OCI-LY7 (cell line): Measurements from ENCODE around the gene CR2. TPM values are rescaled to one million over a fixed set of nuclear protein-coding genes. Genes with fewer than 3 reads are reported as not detected.

Source experiments
- BruUV-seq: library from RNA; stranded (reverse); fragments of 400-500 nt; replicated peaks from 2 replicates; lab custom pipeline; 2021; lab: Mats Ljungman, UMichigan
- CTCF ChIA-PET: fragments of 300-600 bp; sonication (Branson Sonifier 250); formaldehyde crosslinking; loops from one replicate; lab custom pipeline; 2022; ENCODE audit warnings: antibody characterized with exemption; ENCODE audit not compliant: unreplicated experiment; lab: Charles Lee
- POLR2A ChIA-PET: fragments of 300-600 bp; sonication (Branson Sonifier 250); formaldehyde crosslinking; loops from one replicate; lab custom pipeline; 2022; ENCODE audit warnings: antibody characterized with exemption; lab: Charles Lee
- DNase-seq: peaks from one replicate; pipeline ENCODE4 v3.0.0-alpha.2; 2015; ENCODE audit warnings: low spot score
- H2AFZ ChIP-seq: fragments of 200-600 bp; sonication (generic), shearing (Covaris generic); 2 replicates; pipeline ENCODE4 v1.6.1; 2014; ENCODE audit warnings: mild to moderate bottlenecking, antibody characterized with exemption, low read length, moderate library complexity
- H3K27ac ChIP-seq: fragments of 200-600 bp; sonication (generic); 2 replicates; pipeline ENCODE4 v1.5.1; 2014; ENCODE audit warnings: mixed run types, low read depth, mild to moderate bottlenecking, moderate library complexity, low read length, inconsistent platforms; ENCODE audit not compliant: poor library complexity, severe bottlenecking
- H3K36me3 ChIP-seq: fragments of 200-600 bp; sonication (generic); 2 replicates; pipeline ENCODE4 v1.6.1; 2014; ENCODE audit warnings: mild to moderate bottlenecking, antibody characterized with exemption, low read length, moderate library complexity, mixed read lengths; ENCODE audit not compliant: insufficient read depth
- H3K4me1 ChIP-seq: fragments of 200-600 bp; sonication (generic); 2 replicates; pipeline ENCODE4 v1.5.1; 2014; ENCODE audit warnings: mild to moderate bottlenecking, low read length; ENCODE audit not compliant: insufficient read depth, poor library complexity, severe bottlenecking
- H3K4me2 ChIP-seq: fragments of 200-600 bp; sonication (generic); 2 replicates; pipeline ENCODE4 v1.6.1; 2014; ENCODE audit warnings: mild to moderate bottlenecking, low read length
- H3K4me3 ChIP-seq: fragments of 200-600 bp; sonication (generic); 2 replicates; pipeline ENCODE4 v1.5.1; 2014; ENCODE audit warnings: mild to moderate bottlenecking, low read depth, low read length; ENCODE audit not compliant: poor library complexity, severe bottlenecking
- H3K79me2 ChIP-seq: fragments of 200-600 bp; sonication (generic); 2 replicates; pipeline ENCODE4 v1.6.1; 2016; ENCODE audit warnings: low read depth, mild to moderate bottlenecking, low read length, moderate library complexity, mixed read lengths; ENCODE audit not compliant: insufficient read depth
- H3K9me2 ChIP-seq: fragments of 200-600 bp; sonication (generic); 2 replicates; pipeline ENCODE4 v1.6.1; 2016; ENCODE audit warnings: mild to moderate bottlenecking, low read length, mixed read lengths; ENCODE audit not compliant: insufficient read depth
- H3K9me3 ChIP-seq: fragments of 200-600 bp; sonication (generic); 2 replicates; pipeline ENCODE4 v1.6.1; 2014; ENCODE audit warnings: mild to moderate bottlenecking, mixed run types, low read length, mixed read lengths
- H4K20me1 ChIP-seq: fragments of 200-600 bp; sonication (generic); 2 replicates; pipeline ENCODE4 v1.6.1; 2014; ENCODE audit warnings: mild to moderate bottlenecking, antibody characterized with exemption, low read length, moderate library complexity, mixed read lengths; ENCODE audit not compliant: insufficient read depth
- CTCF ChIP-seq: fragments of 200-600 bp; sonication (generic); conservative IDR thresholded peaks from 2 replicates; pipeline ENCODE4 v1.5.1; 2014; ENCODE audit warnings: mild to moderate bottlenecking, antibody characterized with exemption, low read length, moderate library complexity, mixed read lengths
- EZH2phosphoT487 ChIP-seq: fragments of 200-600 bp; sonication (generic); IDR thresholded peaks from 2 replicates; pipeline ENCODE4 v1.6.1; 2018; ENCODE audit warnings: low read depth, borderline replicate concordance, mild to moderate bottlenecking, mixed run types, antibody characterized with exemption, low read length, moderate library complexity, mixed read lengths
- intact Hi-C: fragments of 100-400 bp; cut with micrococcal nuclease; formaldehyde crosslinking; loops from one replicate; pipeline ENCODE4 v1.10.0; 2022; ENCODE audit not compliant: unreplicated experiment
- total RNA-seq, 2 experiments: library from RNA; depleted of rRNA in 1 of 2; stranded (reverse); fragments of >200 nt in 1 of 2; shearing (Covaris generic) in 1 of 2; gene quantifications; 2 replicates each; pipeline ENCODE4 v1.2.3, GENCODE V29; 2014 to 2022

The CR2 gene
- total RNA-seq, 2 experiments from 2014 or later: 4.4 to 13.5 TPM

- no peaks in the 10 kb centered on the region for H4K20me1 ChIP-seq
- no peak overlapping the region for H3K4me2 ChIP-seq
- peaks cover 29% of the 10 kb centered on the region for H3K4me1 ChIP-seq
- CTCF ChIA-PET: no interaction called here
- no peaks in the 10 kb centered on the region for H3K9me2 ChIP-seq
- DNase-seq: no peak
- POLR2A ChIA-PET: interaction anchor here (1.0 to 1.2 kb wide), 3 partner anchors 26 to 382 kb away, joined by 3 read pairs; no protein-coding TSS in a partner anchor
- H3K27ac ChIP-seq: no peak overlapping the region
- H3K79me2 ChIP-seq: no peaks in the 10 kb centered on the region
- H3K4me3 ChIP-seq: no peak overlapping the region
- H3K36me3 ChIP-seq: no peaks in the 10 kb centered on the region
- no peak overlapping the region for H2AFZ ChIP-seq
- intact Hi-C loops: no loop called here
- H3K9me3 ChIP-seq: no peaks in the 10 kb centered on the region
- no TSS peak for BruUV-seq
- TF ChIP-seq EZH2phosphoT487 (no peak), CTCF (no peak)
These were observed 7.5 kb downstream of the CR2 start for GRCh38 chr1:207461649-207462048.

GRCh38 chr1:207462535-207462934 is 8.4 kb downstream of the CR2 start:
- H3K36me3 ChIP-seq: no peaks in the 10 kb centered on the region
- intact Hi-C loops: no loop called here
- no peak overlapping the region for H3K4me2 ChIP-seq
- H3K27ac ChIP-seq: no peak overlapping the region
- DNase-seq: no peak
- no TSS peak for BruUV-seq
- no peak overlapping the region for H2AFZ ChIP-seq
- H3K9me3 ChIP-seq: no peaks in the 10 kb centered on the region
- no peak overlapping the region for H3K4me3 ChIP-seq
- ChIA-PET POLR2A (interaction anchor here (1.0 kb wide), 2 partner anchors 27 to 383 kb away, joined by 3 read pairs; no protein-coding TSS in a partner anchor), CTCF (no interaction called here)
- TF ChIP-seq CTCF (no peak), EZH2phosphoT487 (no peak)
- no peaks in the 10 kb centered on the region for H3K79me2 ChIP-seq
- H3K9me2 ChIP-seq: no peaks in the 10 kb centered on the region
- H3K4me1 ChIP-seq: peaks cover 29% of the 10 kb centered on the region
- no peaks in the 10 kb centered on the region for H4K20me1 ChIP-seq

- no peaks in the 10 kb centered on the region for H4K20me1 ChIP-seq
- no TSS peak for BruUV-seq
- TF ChIP-seq EZH2phosphoT487 (no peak), CTCF (no peak)
- H3K9me3 ChIP-seq: no peaks in the 10 kb centered on the region
- CTCF ChIA-PET: no interaction called here
- no peak overlapping the region for H3K4me3 ChIP-seq
- no peaks in the 10 kb centered on the region for H3K79me2 ChIP-seq
- POLR2A ChIA-PET: no interaction called here
- no peak overlapping the region for H2AFZ ChIP-seq
- no peak overlapping the region for H3K4me2 ChIP-seq
- no peak overlapping the region for H3K27ac ChIP-seq
- peaks cover 27% of the 10 kb centered on the region for H3K4me1 ChIP-seq
- no peak for DNase-seq
- H3K36me3 ChIP-seq: no peaks in the 10 kb centered on the region
- H3K9me2 ChIP-seq: no peaks in the 10 kb centered on the region
- intact Hi-C loops: no loop called here
These were observed 8.9 kb downstream of the CR2 start for GRCh38 chr1:207463021-207463420.
